Uterus (tissue), 4 donors: ENCODE results near the gene SETD1A. TPM values are rescaled to one million over a fixed set of nuclear protein-coding genes. Genes with fewer than 3 reads are reported as not detected.
A peak's percentile ranks its signal among the peaks of the same experiment; 100 is the strongest.

ENCODE experiments used
- DNase-seq, 2 donors: peaks; one replicate each; pipeline ENCODE4 v3.0.0-alpha.2; 2019 to 2020
- H3K27ac ChIP-seq, 2 donors: fragments of 200-600 bp; sonication (generic); 1 replicate in 1 of 2; 2 replicates in 1 of 2; pipeline ENCODE4 v1.5.1; 2016 to 2018
- H3K27me3 ChIP-seq, 2 donors: fragments of 200-600 bp; sonication (generic); one replicate each; pipeline ENCODE4 v1.5.1; 2018 to 2019; ENCODE audit warnings: control low read depth in 1 of 2
- H3K36me3 ChIP-seq, 2 donors: fragments of 200-600 bp; sonication (generic); one replicate each; pipeline ENCODE4 v1.5.1; 2019; ENCODE audit warnings: control low read depth in 1 of 2
- H3K4me1 ChIP-seq, 2 donors: fragments of 200-600 bp; sonication (generic); one replicate each; pipeline ENCODE4 v1.5.1; 2018 to 2019; ENCODE audit warnings: control low read depth in 1 of 2
- H3K4me3 ChIP-seq, 2 donors: fragments of 200-600 bp; sonication (generic); 1 replicate in 1 of 2; 2 replicates in 1 of 2; pipeline ENCODE4 v1.5.1; 2018 to 2019; ENCODE audit warnings: mild to moderate bottlenecking in 1 of 2
- H3K9me3 ChIP-seq, 2 donors: fragments of 200-600 bp; sonication (generic); one replicate each; pipeline ENCODE4 v1.5.1; 2019; ENCODE audit warnings: control low read depth in 1 of 2
- POLR2A ChIP-seq, 2 donors: fragments of 450-650 bp; IDR thresholded peaks; one replicate each; pipeline ENCODE4 v1.6.1; 2016; ENCODE audit warnings: antibody characterized with exemption in 2 of 2, mild to moderate bottlenecking in 1 of 2, moderate library complexity in 1 of 2
- intact Hi-C: fragments of 100-400 bp; cut with DNase I; formaldehyde crosslinking; loops from one replicate; pipeline ENCODE4 v1.15.1; 2023; ENCODE audit warnings: low total_unique reads
- total RNA-seq, 4 donors: library from RNA; depleted of rRNA in 3 of 4; stranded (reverse); fragments of >200 nt in 3 of 4; gene quantifications; one replicate each; pipeline versions ENCODE4 v1.1.0 to v1.2.4, GENCODE V29; 2014 to 2023
- TF ChIP-seq, protein P1 (sequence below), 4 experiments: fragments of 200-600 bp in 2 of 4; fragments of 450-650 bp in 2 of 4; sonication (generic) in 2 of 4; IDR thresholded peaks; one replicate each; pipeline ENCODE4 v1.5.1; 2016 to 2019; ENCODE audit warnings: antibody characterized with exemption in 4 of 4, mild to moderate bottlenecking in 2 of 4, moderate library complexity in 1 of 4
- donor health status: DM: yes; HTN: yes; CAD: no.

SETD1A gene
- total RNA-seq, 4 donors from 2014 or later = 2.1 to 31.7 (median 3.5) TPM

- no peak for DNase-seq
- TF ChIP-seq POLR2A (IDR thresholded peaks at IDR 0.05) = no peak
- TF ChIP-seq, protein P1, sequence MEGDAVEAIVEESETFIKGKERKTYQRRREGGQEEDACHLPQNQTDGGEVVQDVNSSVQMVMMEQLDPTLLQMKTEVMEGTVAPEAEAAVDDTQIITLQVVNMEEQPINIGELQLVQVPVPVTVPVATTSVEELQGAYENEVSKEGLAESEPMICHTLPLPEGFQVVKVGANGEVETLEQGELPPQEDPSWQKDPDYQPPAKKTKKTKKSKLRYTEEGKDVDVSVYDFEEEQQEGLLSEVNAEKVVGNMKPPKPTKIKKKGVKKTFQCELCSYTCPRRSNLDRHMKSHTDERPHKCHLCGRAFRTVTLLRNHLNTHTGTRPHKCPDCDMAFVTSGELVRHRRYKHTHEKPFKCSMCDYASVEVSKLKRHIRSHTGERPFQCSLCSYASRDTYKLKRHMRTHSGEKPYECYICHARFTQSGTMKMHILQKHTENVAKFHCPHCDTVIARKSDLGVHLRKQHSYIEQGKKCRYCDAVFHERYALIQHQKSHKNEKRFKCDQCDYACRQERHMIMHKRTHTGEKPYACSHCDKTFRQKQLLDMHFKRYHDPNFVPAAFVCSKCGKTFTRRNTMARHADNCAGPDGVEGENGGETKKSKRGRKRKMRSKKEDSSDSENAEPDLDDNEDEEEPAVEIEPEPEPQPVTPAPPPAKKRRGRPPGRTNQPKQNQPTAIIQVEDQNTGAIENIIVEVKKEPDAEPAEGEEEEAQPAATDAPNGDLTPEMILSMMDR (IDR thresholded peaks at IDR 0.05) = no peak
Measured at GRCh38 chr16:30925995-30926811, 31.4 kb upstream of the SETD1A start.

GRCh38 chr16:30926937-30927788, 30.4 kb upstream of the SETD1A start:
- peak overlapping the region in 1 of 2 donors; percentile 1 for H3K27ac ChIP-seq
- TF ChIP-seq, protein P1 (IDR thresholded peaks at IDR 0.05) = no peak
- TF ChIP-seq POLR2A (IDR thresholded peaks at IDR 0.05) = no peak
- H3K9me3 ChIP-seq = no peaks in the 10 kb centered on the region
- H3K27me3 ChIP-seq = no peaks in the 10 kb centered on the region
- H3K4me3 ChIP-seq = no peak overlapping the region
- H3K4me1 ChIP-seq = peaks cover 0 to 8% of the 10 kb centered on the region in 2 donors
- H3K36me3 ChIP-seq = no peaks in the 10 kb centered on the region
- DNase-seq = no peak
- intact Hi-C loops = no loop called here

More at GRCh38 chr16:30925995-30926811, 31.4 kb upstream of the SETD1A start:
- Histone ChIP-seq H3K4me3 (no peak overlapping the region), H3K27me3 (no peaks in the 10 kb centered on the region), H3K4me1 (peaks cover 0 to 8% of the 10 kb centered on the region in 2 donors), H3K36me3 (no peaks in the 10 kb centered on the region), H3K9me3 (no peaks in the 10 kb centered on the region), H3K27ac (no peak overlapping the region)
- intact Hi-C loops = no loop called here

- Histone ChIP-seq H3K4me1 (peaks cover 0 to 8% of the 10 kb centered on the region in 2 donors), H3K27ac (peak overlapping the region in 1 of 2 donors; percentile 1), H3K27me3 (no peaks in the 10 kb centered on the region), H3K9me3 (no peaks in the 10 kb centered on the region), H3K36me3 (no peaks in the 10 kb centered on the region), H3K4me3 (no peak overlapping the region)
- peak; percentile 52 to 58 for DNase-seq
- intact Hi-C loops = no loop called here
- TF ChIP-seq, protein P1 (IDR thresholded peaks at IDR 0.05) = no peak
- no peak for TF ChIP-seq POLR2A (IDR thresholded peaks at IDR 0.05)
Measured at GRCh38 chr16:30927789-30928378, 29.7 kb upstream of the SETD1A start.

DNA sequence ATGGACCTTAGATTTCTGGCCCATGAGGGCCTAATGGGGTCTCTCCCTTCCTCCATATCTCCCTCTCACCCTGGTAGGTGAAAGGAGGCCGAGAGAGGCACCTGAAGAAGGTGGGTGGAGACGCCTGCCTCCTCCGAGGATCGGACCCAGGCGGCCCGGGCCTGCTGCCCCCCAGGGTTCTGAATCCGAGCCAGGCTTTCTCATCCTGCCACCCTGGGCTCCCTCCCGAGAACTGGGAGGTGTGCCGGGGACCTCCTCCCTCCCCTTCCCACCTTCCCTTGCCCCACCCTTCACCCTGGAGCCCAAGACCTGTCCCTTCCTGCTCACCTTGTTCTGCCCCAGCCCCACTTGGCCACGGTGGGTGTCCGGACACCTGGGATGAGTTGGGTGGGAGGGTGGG, 29.2 kb upstream of the SETD1A start:
- Histone ChIP-seq H3K36me3 (no peaks in the 10 kb centered on the region), H3K9me3 (no peaks in the 10 kb centered on the region), H3K27ac (no peak overlapping the region), H3K4me1 (peaks cover 0 to 8% of the 10 kb centered on the region in 2 donors), H3K4me3 (no peak overlapping the region), H3K27me3 (no peaks in the 10 kb centered on the region)
- no peak for TF ChIP-seq POLR2A (IDR thresholded peaks at IDR 0.05)
- TF ChIP-seq, protein P1 (IDR thresholded peaks at IDR 0.05) = no peak
- intact Hi-C loops = no loop called here
- DNase-seq = no peak
